ENCODE results near the gene CD36. TPM values are rescaled to one million over a fixed set of nuclear protein-coding genes. Genes with fewer than 3 reads are reported as not detected.

Gene CD36
- total and polyA plus RNA-seq, 2 donors (not counting 3 experiments of a cell fraction or from before 2014, with no cell fraction given), result 0.58 to 0.87 TPM

DNA sequence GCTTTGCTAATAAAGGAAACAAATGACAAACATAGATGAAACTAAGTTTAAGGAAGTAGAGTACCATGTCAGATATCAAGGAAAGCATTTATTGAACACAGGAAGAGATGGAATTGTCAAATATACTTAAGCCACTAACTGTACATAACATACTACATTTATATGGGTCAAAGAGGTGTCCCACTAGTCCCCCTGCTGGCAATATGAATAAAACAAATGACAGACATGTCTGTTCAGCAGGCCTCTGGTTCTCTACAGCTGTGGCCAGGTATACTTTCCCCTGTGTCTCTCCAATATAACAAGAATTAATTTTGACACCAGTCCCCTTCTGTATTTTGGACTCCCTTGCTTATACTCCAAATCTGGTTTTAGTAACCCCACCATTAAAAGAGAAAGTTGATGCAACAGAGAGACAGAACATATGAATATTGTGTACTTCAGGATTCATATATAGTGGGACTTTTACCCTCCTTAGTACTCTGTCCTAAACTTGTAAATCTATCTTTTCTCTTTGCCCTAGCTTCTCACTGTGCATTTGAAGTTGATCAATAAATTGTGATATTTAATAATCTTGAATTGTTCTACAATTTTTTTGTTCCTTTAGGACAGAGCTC lies 42.9 kb downstream of the CD36 start:
- H3K4me1 ChIP-seq (ENCODE audit: control insufficient read depth, extremely low read depth, insufficient read depth, low read length), result no peaks in the 10 kb centered on the region
- H3K9me3 ChIP-seq (replicated peaks; ENCODE audit: control insufficient read depth, insufficient read depth, low read length), result no peaks in the 10 kb centered on the region
- no peak overlapping the region for H2AFZ ChIP-seq (ENCODE audit: low read depth, low read length)
- FAIRE-seq (no peak), DNase-seq (ENCODE audit: low read depth, low spot score) (peak; percentile 42)
- H3K4me2 ChIP-seq (ENCODE audit: insufficient read depth, low read length), result no peak overlapping the region
- H3K27ac ChIP-seq (ENCODE audit: insufficient read depth, low read depth, low read length), result no peak overlapping the region
- H3K27me3 ChIP-seq (ENCODE audit: control insufficient read depth in 2 of 2, insufficient read depth in 2 of 2, low read length in 2 of 2), result no peaks in the 10 kb centered on the region
- POLR2A ChIA-PET, result no interaction called here
- TF ChIP-seq POLR2AphosphoS5 (IDR thresholded peaks at IDR 0.05; ENCODE audit: insufficient read depth, low read depth, low read length) (no peak), GATA2 (IDR thresholded peaks at IDR 0.05; ENCODE audit: insufficient read depth, insufficient read length, low read depth, low read length) (no peak), JUN (IDR thresholded peaks at IDR 0.05; ENCODE audit: borderline replicate concordance, insufficient read depth, insufficient read length, low read depth) (no peak), FOS (IDR thresholded peaks at IDR 0.05; ENCODE audit: borderline replicate concordance, insufficient read depth, low read length) (no peak), EZH2 (IDR thresholded peaks at IDR 0.05; ENCODE audit: borderline replicate concordance, low read depth, low read length, severe bottlenecking) (no peak), MYC (IDR thresholded peaks at IDR 0.05; ENCODE audit: low read depth, low read length) (no peak)
- TF ChIP-seq, protein P1, sequence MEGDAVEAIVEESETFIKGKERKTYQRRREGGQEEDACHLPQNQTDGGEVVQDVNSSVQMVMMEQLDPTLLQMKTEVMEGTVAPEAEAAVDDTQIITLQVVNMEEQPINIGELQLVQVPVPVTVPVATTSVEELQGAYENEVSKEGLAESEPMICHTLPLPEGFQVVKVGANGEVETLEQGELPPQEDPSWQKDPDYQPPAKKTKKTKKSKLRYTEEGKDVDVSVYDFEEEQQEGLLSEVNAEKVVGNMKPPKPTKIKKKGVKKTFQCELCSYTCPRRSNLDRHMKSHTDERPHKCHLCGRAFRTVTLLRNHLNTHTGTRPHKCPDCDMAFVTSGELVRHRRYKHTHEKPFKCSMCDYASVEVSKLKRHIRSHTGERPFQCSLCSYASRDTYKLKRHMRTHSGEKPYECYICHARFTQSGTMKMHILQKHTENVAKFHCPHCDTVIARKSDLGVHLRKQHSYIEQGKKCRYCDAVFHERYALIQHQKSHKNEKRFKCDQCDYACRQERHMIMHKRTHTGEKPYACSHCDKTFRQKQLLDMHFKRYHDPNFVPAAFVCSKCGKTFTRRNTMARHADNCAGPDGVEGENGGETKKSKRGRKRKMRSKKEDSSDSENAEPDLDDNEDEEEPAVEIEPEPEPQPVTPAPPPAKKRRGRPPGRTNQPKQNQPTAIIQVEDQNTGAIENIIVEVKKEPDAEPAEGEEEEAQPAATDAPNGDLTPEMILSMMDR (IDR thresholded peaks at IDR 0.05; ENCODE audit: extremely low read depth in 1 of 2, insufficient read depth in 1 of 2, low read depth in 1 of 2, low read length in 2 of 2), result peak; percentile 18 to 47
- intact Hi-C loops (cut with micrococcal nuclease), result loop anchor here (1.0 kb wide), 1 partner anchor 253 kb away; no protein-coding TSS in a partner anchor
- H3K4me3 ChIP-seq (replicated peaks in 1 of 3; ENCODE audit: insufficient read depth in 1 of 3, low read depth in 1 of 3, low read length in 3 of 3), result no peak overlapping the region
- CTCF ChIA-PET, result interaction anchor here (0.9 to 2.4 kb wide), 6 partner anchors 10 to 622 kb away, joined by 3 to 19 read pairs (median 3); no protein-coding TSS in a partner anchor
- no peaks in the 10 kb centered on the region for H4K20me1 ChIP-seq (replicated peaks; ENCODE audit: control insufficient read depth, extremely low read depth, insufficient read depth, low read length)
- dilution Hi-C loops (cut with MboI; ENCODE audit: extremely low pct_ligation_motif_present, low sequenced_read_pairs), result no loop called here
- no peaks in the 10 kb centered on the region for H3K9me1 ChIP-seq (replicated peaks; ENCODE audit: control insufficient read depth, extremely low read depth, insufficient read depth, low read length)
- no TSS peak for BruUV-seq (replicated peaks)
- H3K36me3 ChIP-seq (ENCODE audit: control insufficient read depth in 2 of 2, extremely low read depth in 1 of 2, insufficient read depth in 2 of 2, low read length in 2 of 2), result no peaks in the 10 kb centered on the region
- H3K79me2 ChIP-seq (ENCODE audit: control insufficient read depth, insufficient read depth, low read length), result no peaks in the 10 kb centered on the region
- H3K9ac ChIP-seq (replicated peaks; ENCODE audit: extremely low read depth, insufficient read depth, low read length), result no peak overlapping the region
